ENCODE measurements around the gene CTSW. TPM values are rescaled to one million over a fixed set of nuclear protein-coding genes. Genes with fewer than 3 reads are reported as not detected.

The CTSW gene
- total RNA-seq, 1 experiment from 2014 or later = not detected

GRCh38 chr11:65894034-65894591 lies 14.5 kb downstream of the CTSW start:
- no peak overlapping the region for H3K4me3 Mint-ChIP-seq (ENCODE audit: unreplicated experiment)
- peaks cover 17% of the 10 kb centered on the region for H3K4me1 Mint-ChIP-seq (ENCODE audit: low read depth, unreplicated experiment)
- DNase-seq = no peak
- intact Hi-C loops (cut with micrococcal nuclease; ENCODE audit: unreplicated experiment) = no loop called here
- no peak overlapping the region for H3K27ac Mint-ChIP-seq (ENCODE audit: unreplicated experiment)
- no peaks in the 10 kb centered on the region for H3K27me3 Mint-ChIP-seq (ENCODE audit: insufficient read depth, unreplicated experiment)
- Histone ChIP-seq H3K9me3 (no peaks in the 10 kb centered on the region), H3K36me3 (ENCODE audit: control insufficient read depth, insufficient read depth, low read length) (no peaks in the 10 kb centered on the region), H3K27me3 (replicated peaks; ENCODE audit: control insufficient read depth, insufficient read depth, low read length) (no peaks in the 10 kb centered on the region), H3K4me1 (peaks cover 20% of the 10 kb centered on the region), H3K4me3 (ENCODE audit: low read depth, low read length) (no peak overlapping the region)
- no TSS peak for BruUV-seq (replicated peaks)
- ChIA-PET POLR2A (interaction anchor here (0.5 kb wide), 1 partner anchor 108 kb away, joined by 4 read pairs; the partner anchor contains the start of genes BANF1 and EIF1AD), CTCF (no interaction called here)
- peaks cover 30% of the 10 kb centered on the region for H3K36me3 Mint-ChIP-seq (ENCODE audit: insufficient read depth, unreplicated experiment)
- H3K9me3 Mint-ChIP-seq (ENCODE audit: unreplicated experiment) = no peaks in the 10 kb centered on the region
- TF ChIP-seq CTCF (IDR thresholded peaks at IDR 0.05; ENCODE audit: insufficient read depth in 1 of 2, low read depth in 1 of 2, low read length in 1 of 2, severe bottlenecking in 1 of 2, unreplicated experiment in 1 of 2) = no peak

- H3K9me3 ChIP-seq = no peaks in the 10 kb centered on the region
- H3K36me3 Mint-ChIP-seq (ENCODE audit: insufficient read depth, unreplicated experiment) = peaks cover 29% of the 10 kb centered on the region
- BruUV-seq (replicated peaks) = no TSS peak
- no peaks in the 10 kb centered on the region; the same call in 1 of the 2 replicates for H3K27me3 ChIP-seq (replicated peaks; ENCODE audit: control insufficient read depth, insufficient read depth, low read length)
- ChIA-PET POLR2A (no interaction called here), CTCF (interaction anchor here (1.2 to 1.4 kb wide), 2 partner anchors 11 to 36 kb away, joined by 3 read pairs; no protein-coding TSS in a partner anchor)
- H3K36me3 ChIP-seq (ENCODE audit: control insufficient read depth, insufficient read depth, low read length) = no peaks in the 10 kb centered on the region
- no peak overlapping the region for H3K27ac Mint-ChIP-seq (ENCODE audit: unreplicated experiment)
- no peak for TF ChIP-seq CTCF (IDR thresholded peaks at IDR 0.05; ENCODE audit: insufficient read depth in 1 of 2, low read depth in 1 of 2, low read length in 1 of 2, severe bottlenecking in 1 of 2, unreplicated experiment in 1 of 2)
- H3K27me3 Mint-ChIP-seq (ENCODE audit: insufficient read depth, unreplicated experiment) = no peaks in the 10 kb centered on the region
- DNase-seq = no peak
- no peaks in the 10 kb centered on the region for H3K9me3 Mint-ChIP-seq (ENCODE audit: unreplicated experiment)
- H3K4me1 Mint-ChIP-seq (ENCODE audit: low read depth, unreplicated experiment) = peaks cover 10% of the 10 kb centered on the region
- no peak overlapping the region for H3K4me3 Mint-ChIP-seq (ENCODE audit: unreplicated experiment)
- H3K4me1 ChIP-seq = peaks cover 9% of the 10 kb centered on the region
- no peak overlapping the region for H3K4me3 ChIP-seq (ENCODE audit: low read depth, low read length)
- intact Hi-C loops (cut with micrococcal nuclease; ENCODE audit: unreplicated experiment) = no loop called here
Observed at GRCh38 chr11:65895482-65895981, 15.9 kb downstream of the CTSW start.

- H3K27me3 ChIP-seq (replicated peaks; ENCODE audit: control insufficient read depth, insufficient read depth, low read length) = no peaks in the 10 kb centered on the region; the same call in 1 of the 2 replicates
- peaks cover 14% of the 10 kb centered on the region for H3K4me1 ChIP-seq
- no peaks in the 10 kb centered on the region for H3K9me3 ChIP-seq
- CTCF ChIA-PET = interaction anchor here (0.8 to 1.4 kb wide), 4 partner anchors 8 to 37 kb away, joined by 3 to 19 read pairs (median 3); partner anchors contain the start of gene FIBP
- H3K27ac Mint-ChIP-seq (ENCODE audit: unreplicated experiment) = no peak overlapping the region
- no peak for DNase-seq
- no peaks in the 10 kb centered on the region for H3K9me3 Mint-ChIP-seq (ENCODE audit: unreplicated experiment)
- no peaks in the 10 kb centered on the region for H3K27me3 Mint-ChIP-seq (ENCODE audit: insufficient read depth, unreplicated experiment)
- intact Hi-C loops (cut with micrococcal nuclease; ENCODE audit: unreplicated experiment) = no loop called here
- H3K4me3 Mint-ChIP-seq (ENCODE audit: unreplicated experiment) = no peak overlapping the region
- H3K4me1 Mint-ChIP-seq (ENCODE audit: low read depth, unreplicated experiment) = peaks cover 10% of the 10 kb centered on the region
- H3K4me3 ChIP-seq (ENCODE audit: low read depth, low read length) = no peak overlapping the region
- no TSS peak for BruUV-seq (replicated peaks)
- POLR2A ChIA-PET = no interaction called here
- peaks cover 27% of the 10 kb centered on the region for H3K36me3 Mint-ChIP-seq (ENCODE audit: insufficient read depth, unreplicated experiment)
- TF ChIP-seq CTCF (IDR thresholded peaks at IDR 0.05; ENCODE audit: insufficient read depth in 1 of 2, low read depth in 1 of 2, low read length in 1 of 2, severe bottlenecking in 1 of 2, unreplicated experiment in 1 of 2) = no peak
- no peaks in the 10 kb centered on the region for H3K36me3 ChIP-seq (ENCODE audit: control insufficient read depth, insufficient read depth, low read length)
Observed at GRCh38 chr11:65896034-65896999, 16.7 kb downstream of the CTSW start.

Data from Caco-2 (cell line).